Sigmoid colon (tissue), 4 donors: ENCODE results near the gene OVOL2.

ENCODE experiments used
- POLR2AphosphoS5 ChIP-seq, 4 donors: sonication (generic); formaldehyde crosslinking; IDR thresholded peaks; one replicate each; pipeline ENCODE4 v1.6.1; 2017; ENCODE audit warnings: antibody characterized with exemption in 4 of 4
- TF ChIP-seq, protein P1 (sequence below), 4 experiments: fragments of 450-650 bp in 3 of 4; fragments of 200-600 bp in 1 of 4; IDR thresholded peaks; one replicate each; pipeline ENCODE4 v1.5.1; 2016 to 2019; ENCODE audit warnings: antibody characterized with exemption in 4 of 4, mild to moderate bottlenecking in 3 of 4, moderate library complexity in 2 of 4

DNA sequence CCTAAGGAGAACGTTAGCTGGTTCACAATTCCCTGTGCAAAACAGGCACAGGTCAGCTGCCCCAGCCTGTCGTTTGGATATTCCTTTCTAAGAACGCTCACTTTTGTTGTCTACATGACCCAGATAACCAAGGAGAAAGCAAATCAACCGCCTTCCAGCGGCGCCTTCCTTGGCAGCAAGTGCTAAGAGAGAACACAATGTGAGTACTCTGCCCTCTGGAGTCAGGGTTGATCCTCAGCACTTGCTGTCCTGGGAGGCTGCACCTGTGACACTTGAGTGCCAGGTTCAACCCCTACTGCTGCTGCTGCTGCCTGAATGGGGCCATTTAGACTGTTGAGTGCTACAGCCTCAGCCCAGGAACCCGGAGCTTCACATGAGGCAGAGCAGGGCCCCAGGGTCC is 36.8 kb downstream of the OVOL2 start:
- TF ChIP-seq, protein P1, sequence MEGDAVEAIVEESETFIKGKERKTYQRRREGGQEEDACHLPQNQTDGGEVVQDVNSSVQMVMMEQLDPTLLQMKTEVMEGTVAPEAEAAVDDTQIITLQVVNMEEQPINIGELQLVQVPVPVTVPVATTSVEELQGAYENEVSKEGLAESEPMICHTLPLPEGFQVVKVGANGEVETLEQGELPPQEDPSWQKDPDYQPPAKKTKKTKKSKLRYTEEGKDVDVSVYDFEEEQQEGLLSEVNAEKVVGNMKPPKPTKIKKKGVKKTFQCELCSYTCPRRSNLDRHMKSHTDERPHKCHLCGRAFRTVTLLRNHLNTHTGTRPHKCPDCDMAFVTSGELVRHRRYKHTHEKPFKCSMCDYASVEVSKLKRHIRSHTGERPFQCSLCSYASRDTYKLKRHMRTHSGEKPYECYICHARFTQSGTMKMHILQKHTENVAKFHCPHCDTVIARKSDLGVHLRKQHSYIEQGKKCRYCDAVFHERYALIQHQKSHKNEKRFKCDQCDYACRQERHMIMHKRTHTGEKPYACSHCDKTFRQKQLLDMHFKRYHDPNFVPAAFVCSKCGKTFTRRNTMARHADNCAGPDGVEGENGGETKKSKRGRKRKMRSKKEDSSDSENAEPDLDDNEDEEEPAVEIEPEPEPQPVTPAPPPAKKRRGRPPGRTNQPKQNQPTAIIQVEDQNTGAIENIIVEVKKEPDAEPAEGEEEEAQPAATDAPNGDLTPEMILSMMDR (IDR thresholded peaks at IDR 0.05) = no peak
- no peak for TF ChIP-seq POLR2AphosphoS5 (IDR thresholded peaks at IDR 0.05)
